SK-N-SH treated with all-trans-retinoic acid at 6 μM for 48 hours (cell line): ENCODE data around the gene RPL32.

Experiments used
- CSDC2 ChIP-seq: fragments of 250-450 bp; sonication (Bioruptor Pico); IDR thresholded peaks from 2 replicates; pipeline ENCODE4 v1.5.0; 2020; ENCODE audit warnings: mild to moderate bottlenecking, moderate library complexity
- TOX ChIP-seq: fragments of 250-450 bp; sonication (Bioruptor Pico); IDR thresholded peaks from 2 replicates; pipeline ENCODE4 v1.8.0; 2021; ENCODE audit warnings: mild to moderate bottlenecking, moderate library complexity, borderline replicate concordance

- TF ChIP-seq TOX (CRISPR knock-in tag) (no peak), CSDC2 (CRISPR knock-in tag) (no peak)
Measured at GRCh38 chr3:12818773-12819172, 22.6 kb downstream of the RPL32 start.
